A673 (cell line): ENCODE measurements around the gene JUP. TPM values are rescaled to one million over a fixed set of nuclear protein-coding genes. Genes with fewer than 3 reads are reported as not detected.

Experiments used
- total RNA-seq: library from RNA; stranded (reverse); gene quantifications from 2 replicates; pipeline ENCODE4 v1.2.3, GENCODE V29; 2021

Gene JUP
- total RNA-seq, 1 experiment from 2014 or later: 15.7 TPM

Other genes with a start within 250 kb of the JUP start
- gene KRT9, start 214.7 kb downstream of the JUP start, total RNA-seq: not detected in 2 replicates
- not detected in 2 replicates for gene KRT14, start 199.8 kb downstream of the JUP start, total RNA-seq
- not detected in 2 replicates for gene KRT16, start 173.9 kb downstream of the JUP start, total RNA-seq
- gene KRT17, start 162.1 kb downstream of the JUP start, total RNA-seq: 54.1 and 82.2 TPM in 2 replicates
- 504 and 524 TPM in 2 replicates for gene EIF1, start 97.8 kb downstream of the JUP start, total RNA-seq
- gene GAST, start 74.4 kb downstream of the JUP start, total RNA-seq: not detected in 2 replicates
- 1.4 and 1.5 TPM in 2 replicates for gene HAP1, start 52.1 kb downstream of the JUP start, total RNA-seq
- gene P3H4, start 25.2 kb upstream of the JUP start, total RNA-seq: 5.9 and 6.6 TPM in 2 replicates
- 30.0 and 43.6 TPM in 2 replicates for gene FKBP10, start 26.3 kb upstream of the JUP start, total RNA-seq
- 46.7 and 50.7 TPM in 2 replicates for gene NT5C3B, start 49.5 kb upstream of the JUP start, total RNA-seq
- not detected in 2 replicates for gene KLHL10, start 51.1 kb upstream of the JUP start, total RNA-seq
- 10.8 and 12.0 TPM in 2 replicates for gene KLHL11, start 78.7 kb upstream of the JUP start, total RNA-seq
- 175 and 191 TPM in 2 replicates for gene ACLY, start 132.2 kb upstream of the JUP start, total RNA-seq
- 0.97 and 1.8 TPM in 2 replicates for gene ODAD4, start 143.9 kb upstream of the JUP start, total RNA-seq
- 55.5 and 55.6 TPM in 2 replicates for gene CNP, start 180.1 kb upstream of the JUP start, total RNA-seq
- 77.4 and 94.6 TPM in 2 replicates for gene DNAJC7, start 230.7 kb upstream of the JUP start, total RNA-seq
- 25.4 and 28.7 TPM in 2 replicates for gene NKIRAS2, start 233.4 kb upstream of the JUP start, total RNA-seq